Parathyroid adenoma (tissue), 2 donors: ENCODE results near the gene LINGO4.

ENCODE experiments used
- H2AFZ ChIP-seq: fragments of 300-600 bp; sonication (generic); one replicate; pipeline ENCODE4 v1.7.0; 2017; ENCODE audit warnings: antibody characterized with exemption, mild to moderate bottlenecking
- H3K27ac ChIP-seq: fragments of 300-600 bp; sonication (generic); one replicate; pipeline ENCODE4 v1.7.0; 2017
- H3K27me3 ChIP-seq: fragments of 300-600 bp; sonication (generic); one replicate; pipeline ENCODE4 v1.7.0; 2017; ENCODE audit warnings: low read length; ENCODE audit not compliant: control insufficient read depth, insufficient read depth
- H3K36me3 ChIP-seq: fragments of 300-600 bp; sonication (generic); one replicate; pipeline ENCODE4 v1.7.0; 2017; ENCODE audit warnings: low read length; ENCODE audit not compliant: control insufficient read depth, insufficient read depth
- H3K4me1 ChIP-seq: fragments of 300-600 bp; sonication (generic); one replicate; pipeline ENCODE4 v1.7.0; 2017; ENCODE audit warnings: control low read depth
- H3K4me2 ChIP-seq: fragments of 300-600 bp; sonication (generic); one replicate; pipeline ENCODE4 v1.7.0; 2017; ENCODE audit warnings: low read length
- H3K4me3 ChIP-seq: fragments of 300-600 bp; sonication (generic); one replicate; pipeline ENCODE4 v1.7.0; 2017; ENCODE audit warnings: low read depth, low read length
- H3K79me2 ChIP-seq: fragments of 300-600 bp; sonication (generic); one replicate; pipeline ENCODE4 v1.7.0; 2017; ENCODE audit warnings: control low read depth
- H3K9ac ChIP-seq: fragments of 300-600 bp; sonication (generic); one replicate; pipeline ENCODE4 v1.7.0; 2017; ENCODE audit warnings: mild to moderate bottlenecking
- H3K9me3 ChIP-seq: fragments of 300-600 bp; sonication (generic); one replicate; pipeline ENCODE4 v1.7.0; 2017; ENCODE audit warnings: low read length; ENCODE audit not compliant: control insufficient read depth
- CTCF ChIP-seq: fragments of 300-600 bp; sonication (generic); IDR thresholded peaks from one replicate; pipeline ENCODE4 v1.7.0; 2017; ENCODE audit warnings: antibody characterized with exemption, mild to moderate bottlenecking
- donor health status: primary hyperparathyroidism.

Gene LINGO4

GRCh38 chr1:151790940-151791651 is 14.1 kb downstream of the LINGO4 start:
- peak overlapping the region; percentile 50 for H3K27ac ChIP-seq
- peak overlapping the region; percentile 52 for H2AFZ ChIP-seq
- peak overlapping the region; percentile 85 for H3K4me3 ChIP-seq
- H3K79me2 ChIP-seq = no peaks in the 10 kb centered on the region
- H3K4me1 ChIP-seq = no peaks in the 10 kb centered on the region
- H3K36me3 ChIP-seq = no peaks in the 10 kb centered on the region
- no peak overlapping the region for H3K9ac ChIP-seq
- H3K9me3 ChIP-seq = no peaks in the 10 kb centered on the region
- peak overlapping the region; percentile 78 for H3K4me2 ChIP-seq
- TF ChIP-seq CTCF = no peak
- H3K27me3 ChIP-seq = no peaks in the 10 kb centered on the region

GRCh38 chr1:151790071-151790939 is 14.9 kb downstream of the LINGO4 start, which contains the start of gene TDRKH:
Gene TDRKH, minus strand, starts transcription at chr1:151790500. Its CDS starts 7,478 bp downstream, at chr1:151783022.
- TF ChIP-seq CTCF = peak; percentile 27
- H3K27ac ChIP-seq = peak within 1 kb of the TSS; percentile 82

GRCh38 chr1:151787689-151788088 is 17.5 kb downstream of the LINGO4 start:
- H3K4me1 ChIP-seq = peaks cover 10% of the 10 kb centered on the region
- no peak overlapping the region for H3K9ac ChIP-seq
- H2AFZ ChIP-seq = no peak overlapping the region
- TF ChIP-seq CTCF = no peak
- no peak overlapping the region for H3K4me3 ChIP-seq
- H3K79me2 ChIP-seq = no peaks in the 10 kb centered on the region
- H3K27me3 ChIP-seq = no peaks in the 10 kb centered on the region
- no peak overlapping the region for H3K27ac ChIP-seq
- no peaks in the 10 kb centered on the region for H3K36me3 ChIP-seq
- H3K9me3 ChIP-seq = no peaks in the 10 kb centered on the region
- H3K4me2 ChIP-seq = no peak overlapping the region

More at GRCh38 chr1:151790071-151790939, 14.9 kb downstream of the LINGO4 start, which contains the start of gene TDRKH:
- Histone ChIP-seq H3K4me2 (peak within 1 kb of the TSS; percentile 78), H3K79me2 (no peaks in the 10 kb centered on the region), H2AFZ (peak within 1 kb of the TSS; percentile 59), H3K9me3 (no peaks in the 10 kb centered on the region), H3K36me3 (no peaks in the 10 kb centered on the region), H3K9ac (no peak within 1 kb of the TSS), H3K4me3 (peak within 1 kb of the TSS; percentile 85), H3K4me1 (peaks cover 2% of the 10 kb centered on the region), H3K27me3 (no peaks in the 10 kb centered on the region)

- H3K27me3 ChIP-seq = no peaks in the 10 kb centered on the region
- H3K4me1 ChIP-seq = peaks cover 21% of the 10 kb centered on the region
- H3K4me3 ChIP-seq = peak overlapping the region; percentile 17
- H2AFZ ChIP-seq = no peak overlapping the region
- TF ChIP-seq CTCF = no peak
- peak overlapping the region; percentile 76 for H3K27ac ChIP-seq
- no peak overlapping the region for H3K9ac ChIP-seq
- no peaks in the 10 kb centered on the region for H3K9me3 ChIP-seq
- no peaks in the 10 kb centered on the region for H3K79me2 ChIP-seq
- H3K4me2 ChIP-seq = peak overlapping the region; percentile 46
- H3K36me3 ChIP-seq = no peaks in the 10 kb centered on the region
Observed at GRCh38 chr1:151783796-151784195, 21.4 kb downstream of the LINGO4 start.
